HG03442 (cell line): ENCODE measurements around the gene FAM229A.
"Not testable (repeated sequence)": the region's sequence is repeated elsewhere in the genome, so short reads cannot be mapped to it uniquely, and the experiment has no call there.

Source experiments
- ATAC-seq: cut with Tn5 transposase; IDR thresholded peaks from one replicate; pipeline ENCODE4 v1.9.1; 2021; ENCODE audit warnings: mild to moderate bottlenecking, moderate library complexity; ENCODE audit not compliant: unreplicated experiment

Gene FAM229A

DNA sequence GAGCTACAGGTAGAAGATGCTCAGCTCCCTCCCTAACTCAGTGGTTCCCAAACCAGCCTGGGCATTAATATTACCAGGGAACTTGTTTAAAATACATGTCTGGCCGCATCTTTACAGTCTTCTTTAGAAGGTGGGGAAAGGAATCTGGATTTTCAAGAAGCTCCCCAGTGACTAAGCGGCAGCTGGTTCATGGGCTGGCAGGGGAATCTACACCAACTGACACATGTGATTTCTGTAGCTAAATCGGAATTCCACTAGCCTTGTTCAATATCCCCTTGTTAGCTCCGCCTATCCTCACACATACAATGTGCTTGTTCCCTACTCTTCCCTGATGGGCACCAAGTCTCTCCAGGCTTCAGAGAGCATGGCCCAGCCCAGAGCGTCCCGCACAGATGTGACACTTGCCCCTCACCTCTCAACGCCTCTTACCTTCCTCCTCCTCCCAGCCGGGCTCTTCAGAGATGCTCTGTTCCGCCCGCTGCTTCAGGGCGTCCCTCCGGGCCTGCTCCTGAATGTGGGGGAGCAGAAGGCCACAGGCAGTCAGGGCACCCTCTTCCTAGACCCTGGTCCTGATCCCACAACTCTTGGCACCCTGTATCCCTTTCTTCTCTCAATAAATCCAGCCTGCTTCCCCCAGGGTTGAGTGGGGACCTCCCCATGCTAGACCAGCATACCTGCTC, 15.4 kb upstream of the FAM229A start:
- ATAC-seq: no peak

DNA sequence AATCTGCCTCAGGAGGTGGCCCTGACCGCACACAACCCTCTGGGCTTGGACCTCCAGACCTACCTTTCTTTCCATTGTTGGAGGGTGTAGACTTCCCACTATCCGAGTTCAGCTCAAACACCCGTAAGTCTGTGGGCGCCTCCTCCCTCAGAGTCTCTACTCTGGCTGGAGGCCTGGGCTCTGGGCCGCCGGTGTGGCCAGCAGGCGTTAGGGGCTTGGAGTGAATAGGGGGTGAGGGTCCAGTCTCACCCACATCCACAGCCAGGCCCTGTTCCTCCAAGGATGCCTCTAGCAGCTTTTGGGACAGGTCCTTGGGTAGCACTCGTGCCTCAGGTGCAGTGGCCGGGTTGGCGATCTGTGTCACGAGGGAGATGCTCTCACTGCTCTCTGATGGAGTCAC, 13.9 kb upstream of the FAM229A start:
- ATAC-seq: no peak

DNA sequence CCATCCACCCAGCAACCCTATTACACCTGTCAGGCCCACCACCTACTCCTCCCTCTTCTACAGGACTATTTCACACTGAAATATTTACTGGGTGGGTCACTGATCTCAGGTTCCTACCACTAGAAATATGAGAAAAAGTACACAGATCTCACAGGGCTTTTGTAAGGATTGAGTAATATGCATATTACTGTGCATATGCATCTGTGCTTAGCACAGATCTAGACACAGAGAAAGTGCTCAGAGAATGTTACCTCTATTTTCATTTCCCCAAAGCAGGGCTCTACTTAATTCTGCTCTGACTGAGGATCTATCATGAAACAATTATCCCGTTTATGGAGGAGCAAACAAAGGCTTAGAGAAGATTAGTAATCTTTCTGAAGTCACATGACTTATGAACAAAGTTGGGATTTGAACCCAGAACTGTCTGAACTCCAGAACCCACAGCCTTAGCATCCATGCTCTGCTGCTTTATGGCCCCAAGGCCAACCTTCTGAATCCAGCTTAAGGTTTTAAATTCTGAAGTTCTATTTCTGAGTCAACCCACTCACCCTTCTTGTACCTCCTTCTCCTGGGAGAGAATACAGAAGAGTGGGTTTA, 11.8 kb upstream of the FAM229A start:
- no peak for ATAC-seq

DNA sequence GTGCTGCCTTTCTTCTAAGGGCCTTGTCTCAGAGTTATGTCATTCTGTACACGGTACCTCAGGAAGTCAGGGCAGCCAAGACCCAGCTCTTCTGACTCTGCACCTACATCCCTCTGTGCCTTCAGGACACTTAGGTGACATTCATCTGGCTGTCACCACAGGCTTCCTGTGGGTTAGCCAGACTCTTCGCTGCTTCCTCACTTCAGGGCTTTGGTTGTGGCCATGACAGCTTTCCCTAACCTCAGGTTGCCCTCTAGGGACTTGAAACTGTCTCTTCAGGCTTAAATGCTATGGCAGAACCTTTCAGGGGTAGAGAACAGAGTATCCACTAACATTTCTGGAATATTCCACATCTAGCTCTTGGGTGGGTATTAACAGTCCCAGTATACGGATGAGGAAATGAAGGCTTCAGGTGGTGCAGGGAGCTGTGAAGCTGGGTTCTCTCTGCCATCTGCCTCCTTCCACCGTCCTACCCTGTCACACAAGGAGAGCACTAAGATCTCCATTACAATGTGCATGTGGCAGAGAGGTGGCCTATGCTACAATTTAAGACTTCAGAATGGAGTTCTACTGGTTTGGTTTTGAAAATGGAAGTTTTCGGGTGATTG, 10.0 kb upstream of the FAM229A start:
- peak; percentile 36 for ATAC-seq

DNA sequence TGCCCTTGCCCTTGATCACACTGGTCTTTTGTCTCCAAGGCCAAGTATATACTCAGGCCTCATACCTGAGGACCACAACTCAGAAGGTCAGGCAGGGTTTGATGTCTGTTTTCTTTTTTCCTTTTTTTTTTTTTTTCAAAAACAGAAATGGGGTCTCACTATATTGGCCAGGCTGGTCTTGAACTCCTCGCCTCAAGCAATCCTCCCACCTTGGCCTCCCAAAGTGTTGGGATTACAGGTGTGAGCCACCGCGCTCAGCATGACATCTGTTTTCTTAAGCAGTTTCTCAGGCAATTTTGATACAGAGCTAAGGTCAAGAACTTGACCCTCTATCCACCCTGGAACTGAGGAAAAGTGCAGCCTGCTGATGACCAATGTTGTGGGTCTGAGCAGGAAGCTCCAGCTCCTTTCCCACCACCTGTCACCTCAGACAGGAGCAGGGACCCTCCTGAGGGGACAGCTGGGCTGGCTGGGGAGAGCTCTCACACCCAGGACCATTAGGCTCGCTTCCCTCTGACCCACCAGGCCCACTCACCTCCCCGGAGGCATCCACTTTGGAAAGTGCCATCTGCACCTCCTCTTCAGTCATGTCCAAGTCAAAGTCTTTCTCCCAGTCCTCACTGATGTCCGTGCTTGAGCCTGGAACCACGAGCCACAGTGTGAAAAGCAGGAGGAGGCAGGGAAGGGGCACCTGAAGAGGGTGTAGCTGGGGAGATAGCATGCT, 5.8 kb upstream of the FAM229A start:
- ATAC-seq: no peak

DNA sequence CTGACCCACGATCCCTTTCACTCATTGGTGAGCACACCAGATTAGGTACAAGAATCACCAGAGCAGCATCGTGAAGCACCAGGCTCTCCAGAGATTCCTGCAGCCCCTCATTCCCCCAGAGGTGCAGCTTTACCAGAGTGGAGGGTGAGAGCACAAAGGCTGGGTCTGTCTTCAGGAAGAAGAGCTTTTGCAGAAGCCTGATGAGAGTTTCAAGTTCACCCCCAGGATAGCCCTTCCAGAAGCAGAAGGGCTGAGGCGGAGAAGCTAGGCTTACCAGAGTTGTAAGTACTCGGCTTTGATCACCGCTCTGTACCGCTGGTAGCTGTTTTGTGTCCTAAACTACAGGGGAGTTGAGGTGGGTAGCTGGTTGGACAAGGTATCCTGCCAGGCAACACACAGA, 3.2 kb upstream of the FAM229A start:
- no peak for ATAC-seq

DNA sequence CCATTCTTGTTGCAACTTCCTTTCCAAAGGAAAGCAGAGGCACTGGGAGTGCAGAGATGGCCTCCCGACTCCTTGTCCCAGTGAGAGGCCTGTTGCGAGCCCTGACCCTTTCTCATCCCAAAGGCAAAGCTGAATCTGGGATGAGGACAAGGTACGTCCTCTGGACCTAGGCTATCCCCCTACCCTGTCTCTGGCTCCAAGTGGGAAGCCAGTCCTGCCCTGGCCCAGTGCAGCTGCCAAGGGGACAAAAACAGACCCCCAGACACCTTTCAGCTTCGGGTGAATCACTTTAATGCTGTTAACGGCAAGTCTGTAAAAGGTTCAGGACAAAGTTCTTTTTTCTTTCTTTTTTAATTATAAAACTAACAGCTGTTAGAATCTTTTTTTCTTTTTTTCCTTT, 2.6 kb upstream of the FAM229A start:
- no peak for ATAC-seq

DNA sequence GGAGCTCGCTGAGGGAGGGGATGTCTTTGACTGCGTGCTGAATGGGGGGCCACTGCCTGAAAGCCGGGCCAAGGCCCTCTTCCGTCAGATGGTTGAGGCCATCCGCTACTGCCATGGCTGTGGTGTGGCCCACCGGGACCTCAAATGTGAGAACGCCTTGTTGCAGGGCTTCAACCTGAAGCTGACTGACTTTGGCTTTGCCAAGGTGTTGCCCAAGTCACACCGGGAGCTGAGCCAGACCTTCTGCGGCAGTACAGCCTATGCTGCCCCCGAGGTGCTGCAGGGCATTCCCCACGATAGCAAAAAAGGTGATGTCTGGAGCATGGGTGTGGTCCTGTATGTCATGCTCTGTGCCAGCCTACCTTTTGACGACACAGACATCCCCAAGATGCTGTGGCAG, 1.4 kb upstream of the FAM229A start:
- no peak for ATAC-seq

DNA sequence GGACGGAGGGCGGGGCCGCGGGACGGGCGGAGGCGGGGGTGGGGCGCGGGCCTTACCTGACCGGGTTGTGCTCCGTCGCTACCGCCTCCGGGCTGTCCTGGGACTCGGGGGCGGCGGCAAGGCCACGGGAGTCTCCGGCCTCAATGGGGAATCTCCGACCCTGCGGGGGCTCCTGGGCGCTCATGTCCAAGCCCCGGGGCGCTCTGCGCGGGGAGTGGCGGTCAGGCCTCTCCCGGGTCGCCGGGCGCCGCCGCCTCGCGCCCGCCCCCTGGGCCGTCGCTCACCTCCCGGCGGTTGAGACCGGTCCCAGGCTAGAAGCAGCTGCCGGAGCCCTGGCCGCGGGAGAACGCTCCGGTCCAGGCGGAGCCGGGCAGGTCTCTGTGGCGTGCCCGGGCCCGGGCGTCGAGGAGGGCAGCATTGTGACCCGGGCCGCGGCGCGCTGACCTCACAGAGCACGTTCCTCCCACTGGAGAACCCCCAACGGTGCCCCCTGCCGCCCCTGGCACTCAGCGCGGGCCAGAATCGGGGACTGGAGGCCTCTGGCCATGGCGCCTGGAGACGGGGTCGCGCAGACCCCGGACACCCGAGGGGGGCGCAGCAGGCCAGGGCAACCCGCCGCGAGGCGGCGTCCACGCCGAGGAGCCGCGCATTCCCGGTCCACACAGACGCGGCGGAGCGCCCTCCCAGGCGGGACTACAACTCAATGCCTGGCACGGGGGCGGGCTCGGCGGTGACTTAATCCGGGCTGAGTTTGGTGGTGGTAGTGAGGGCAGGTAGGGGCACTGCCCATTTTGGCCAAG, 411 bp downstream of the FAM229A start:
- ATAC-seq: no peak

DNA sequence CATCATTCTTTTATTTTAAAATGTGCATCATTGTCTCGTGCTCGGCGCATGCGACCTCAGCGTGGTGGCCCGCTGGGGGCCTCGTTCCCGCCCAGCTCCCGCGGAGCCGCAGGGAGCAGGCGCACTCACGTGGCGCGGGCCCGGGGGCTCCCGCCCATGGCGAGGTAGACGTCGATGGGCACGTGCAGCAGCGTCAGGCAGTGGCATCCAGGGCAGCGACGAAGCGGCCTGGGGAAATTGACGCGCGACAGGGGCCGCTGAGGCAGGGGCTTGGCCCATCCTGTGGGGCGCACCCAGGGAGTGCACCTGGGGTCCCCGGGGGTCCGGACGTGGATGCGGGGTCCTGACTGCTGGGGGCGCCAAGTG, 994 bp downstream of the FAM229A start:
- no peak for ATAC-seq

DNA sequence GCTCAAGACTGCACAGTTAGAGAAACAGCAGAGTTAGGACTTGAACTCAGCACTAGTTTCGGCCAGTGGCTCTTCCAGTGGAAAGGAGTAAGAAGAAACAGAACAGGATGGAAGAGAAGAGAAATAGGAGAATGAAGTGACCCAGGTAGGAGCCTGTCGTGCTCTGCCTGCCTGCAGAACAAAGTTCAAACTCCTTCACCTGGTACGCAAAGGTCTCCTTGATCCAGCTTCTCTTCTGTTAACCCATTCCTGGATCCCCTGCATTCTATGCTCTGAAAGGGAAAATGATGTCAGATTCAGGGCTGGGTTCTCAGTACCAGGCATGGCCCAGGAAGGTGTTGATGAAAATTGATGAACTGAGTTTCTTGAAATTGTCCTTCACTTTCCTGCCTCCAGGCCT, 3.9 kb downstream of the FAM229A start:
- no peak for ATAC-seq

DNA sequence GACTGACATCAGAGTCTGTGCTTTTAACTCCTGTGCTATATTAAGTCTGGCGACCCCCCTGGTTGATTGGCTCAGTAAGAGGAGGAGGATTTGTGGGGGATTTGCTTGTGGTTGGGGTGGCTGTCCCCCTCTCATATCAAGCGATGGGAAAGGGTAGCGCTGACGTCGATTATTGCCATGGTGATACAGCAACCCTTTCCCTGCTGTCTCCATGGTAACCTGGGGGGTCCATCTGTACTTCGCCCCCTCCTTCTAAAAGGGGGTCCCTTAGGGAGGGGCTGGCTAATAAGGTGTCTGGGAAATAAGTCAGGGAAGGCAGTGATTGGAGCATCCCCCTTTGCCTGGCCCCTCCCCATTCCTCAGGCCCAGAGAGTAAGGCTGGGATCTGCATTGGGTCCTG, 4.7 kb downstream of the FAM229A start:
- no peak for ATAC-seq

DNA sequence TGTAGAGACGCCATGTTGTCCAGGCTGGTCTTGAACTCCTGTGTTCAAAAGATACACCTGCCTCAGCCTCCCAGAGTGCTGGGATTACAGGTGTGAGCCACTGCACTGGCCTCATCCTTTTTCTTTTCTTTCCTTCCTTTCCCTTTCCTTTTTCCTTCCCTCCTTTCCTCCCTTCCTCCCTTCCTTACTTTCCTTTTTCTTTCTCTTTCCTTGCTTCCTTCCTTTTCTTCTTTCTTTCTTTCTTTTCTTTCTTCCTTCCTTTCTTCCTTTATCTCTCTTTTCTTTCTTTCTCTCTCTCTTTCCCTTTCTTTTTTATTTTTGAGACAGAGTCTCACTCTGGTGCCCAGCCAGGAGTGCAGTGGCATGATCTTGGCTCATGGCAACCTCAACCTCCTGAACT, 5.8 kb downstream of the FAM229A start:
- no peak for ATAC-seq

DNA sequence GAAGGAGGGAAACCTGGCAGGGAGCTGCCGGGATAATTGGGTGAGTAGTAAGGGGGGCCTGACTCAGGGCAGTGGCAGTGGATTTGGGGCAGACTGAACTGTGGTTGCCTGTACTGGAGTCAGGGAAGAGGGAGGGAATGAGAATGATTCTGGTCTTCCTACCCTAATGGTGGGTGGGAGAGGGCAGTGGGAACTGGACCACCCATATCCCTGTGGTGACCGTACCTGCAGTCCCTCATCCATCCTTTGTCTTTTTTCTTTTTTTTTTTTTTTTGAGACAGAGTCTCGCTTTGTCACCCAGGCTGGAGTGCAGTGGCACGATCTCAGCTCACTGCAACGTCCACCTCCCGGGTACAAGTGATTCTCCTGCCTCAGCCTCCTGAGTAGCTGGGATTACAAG, 6.5 kb downstream of the FAM229A start:
- ATAC-seq: not testable (repeated sequence)

DNA sequence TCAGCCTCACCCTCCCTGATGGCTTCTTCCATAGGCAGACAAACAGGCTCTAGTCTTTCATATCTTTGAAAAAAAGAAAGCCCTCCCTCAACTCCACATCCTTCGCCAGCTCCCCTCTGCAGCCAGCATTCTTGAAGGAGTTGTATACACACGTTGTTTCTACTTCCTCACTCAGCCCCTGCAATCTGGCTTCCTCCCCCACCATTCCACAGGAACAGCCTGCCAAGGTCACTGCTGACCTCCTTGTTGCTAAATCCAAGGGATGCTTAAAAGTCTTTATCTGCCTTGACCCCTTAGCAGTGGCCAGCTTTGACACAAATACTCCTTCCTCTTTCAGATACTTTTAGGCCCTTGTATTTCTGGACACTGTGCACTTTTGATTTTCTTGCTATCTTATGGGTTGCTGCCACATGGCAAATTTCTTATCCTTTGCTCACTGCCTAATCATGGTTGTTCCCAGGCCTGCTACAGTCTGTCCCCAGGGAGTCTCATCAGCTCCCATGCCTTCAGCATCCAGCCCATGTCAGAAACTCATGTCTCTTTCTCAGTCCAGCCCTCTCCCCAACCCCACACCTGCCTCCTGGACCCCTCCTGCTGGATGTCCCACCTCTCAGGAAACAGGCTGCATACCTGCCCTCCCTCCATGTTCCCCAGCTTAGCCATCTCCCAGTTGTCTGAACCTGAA, 8.3 kb downstream of the FAM229A start:
- no peak for ATAC-seq

DNA sequence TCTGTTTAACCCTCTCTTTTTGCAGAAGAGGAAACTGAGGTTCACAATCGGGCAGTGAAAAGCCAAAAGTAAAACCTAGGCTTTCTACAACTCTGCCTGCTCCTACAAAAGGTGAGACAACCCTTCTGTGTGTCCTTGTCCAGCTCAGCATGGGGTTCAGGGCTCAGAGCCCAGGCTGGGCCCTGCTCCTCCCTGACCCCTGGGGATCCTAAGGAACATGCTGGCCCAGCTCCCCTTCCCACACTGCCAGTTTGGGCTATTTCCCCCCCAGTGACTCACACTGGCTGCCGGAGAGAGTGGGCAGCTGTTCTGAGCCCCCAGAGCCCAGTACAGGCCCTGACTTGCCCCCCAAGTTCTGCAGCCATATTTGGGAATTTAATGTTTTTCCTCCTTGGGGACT, 8.9 kb downstream of the FAM229A start:
- no peak for ATAC-seq

DNA sequence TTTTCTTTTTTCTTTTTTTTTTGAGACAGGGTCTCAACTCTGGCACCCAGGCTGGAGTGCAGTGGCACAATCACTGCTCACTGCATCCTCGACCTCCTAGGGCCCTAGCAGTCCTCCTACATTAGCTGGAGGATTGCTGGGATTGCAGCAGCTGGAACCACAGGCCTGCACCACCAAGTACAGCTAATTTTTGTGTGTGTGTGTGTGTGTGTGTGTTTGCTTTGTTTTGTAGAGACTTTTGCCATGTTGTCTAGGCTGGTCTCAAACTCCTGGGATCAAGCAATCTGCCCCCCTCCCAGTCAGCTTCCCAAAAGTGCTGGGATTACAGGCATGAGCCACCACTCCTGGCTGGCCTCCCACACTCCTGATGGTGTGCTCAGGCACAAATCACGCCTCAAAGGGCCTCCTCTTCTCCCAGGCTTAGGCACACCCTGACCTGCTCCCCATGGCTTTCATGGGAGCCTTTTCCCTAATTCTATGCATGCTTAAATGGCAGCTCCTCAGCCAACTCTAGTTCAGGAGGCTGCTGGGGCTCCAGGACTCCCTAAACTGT, 9.4 kb downstream of the FAM229A start:
- no peak for ATAC-seq

DNA sequence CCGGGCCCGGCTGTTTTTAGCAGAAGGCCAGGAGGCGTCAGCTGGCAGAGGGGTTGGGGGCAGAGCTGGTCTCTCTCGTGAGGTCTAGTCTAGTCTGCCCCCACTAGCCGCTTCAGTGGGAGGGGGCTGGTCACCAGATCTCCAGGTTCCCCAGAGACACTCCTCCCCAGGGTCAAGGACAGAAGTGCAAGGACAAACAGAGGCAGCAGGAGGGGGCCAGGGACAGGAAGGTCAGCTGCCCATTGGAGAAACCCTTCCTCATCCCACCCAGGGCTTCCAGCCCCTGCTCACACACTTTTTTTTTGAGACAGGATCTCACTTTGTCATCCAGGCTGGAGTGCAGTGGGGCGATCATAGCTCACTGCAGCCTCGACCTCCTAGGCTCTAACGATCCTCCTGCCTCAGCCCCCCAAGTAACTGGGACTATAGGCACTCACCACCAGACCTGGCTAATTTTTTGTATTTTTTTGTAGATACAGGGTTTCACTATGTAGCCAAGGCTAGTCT, 10.0 kb downstream of the FAM229A start:
- no peak for ATAC-seq

DNA sequence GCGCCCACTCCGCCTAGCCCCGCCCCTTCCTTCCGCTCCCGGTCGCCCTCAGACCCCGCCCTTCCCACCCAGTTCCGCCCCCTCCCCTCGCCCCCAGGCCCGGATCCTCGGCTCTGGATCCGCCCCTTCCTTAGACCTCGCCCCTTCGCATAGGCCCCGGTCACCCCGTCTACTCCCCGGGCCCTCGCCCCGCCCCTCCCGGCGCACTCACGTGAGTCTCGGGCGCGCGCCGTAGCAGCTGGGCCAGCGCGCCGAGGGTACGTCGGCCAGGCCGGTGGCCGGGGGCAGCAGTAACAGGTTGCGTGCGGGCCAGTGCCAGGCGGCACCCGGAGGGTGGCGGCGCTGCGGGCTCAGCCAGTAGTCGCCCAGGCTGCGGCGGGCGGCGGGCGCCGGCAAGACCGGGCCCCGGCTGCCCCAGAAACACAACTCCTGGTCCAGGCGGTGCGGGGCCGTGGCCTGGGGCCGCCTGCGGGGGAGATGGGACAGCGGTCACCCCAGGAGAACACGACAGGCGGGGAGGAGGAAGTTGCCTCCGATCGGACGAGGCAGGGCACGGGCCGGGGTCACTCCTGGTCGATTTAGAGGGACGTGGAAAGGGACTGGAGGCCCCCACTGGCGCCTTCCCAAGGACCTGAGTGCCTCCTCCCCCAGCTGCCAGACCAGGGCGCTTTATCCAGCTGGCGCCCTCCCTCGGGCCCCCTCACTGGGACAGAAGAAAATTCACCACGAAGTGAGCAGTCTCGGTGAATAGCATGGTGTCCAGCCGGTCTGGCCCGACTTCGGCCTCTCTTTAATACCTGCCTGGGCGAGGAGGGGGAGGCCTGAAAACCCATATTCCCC, 10.7 kb downstream of the FAM229A start:
- peak; percentile 85 for ATAC-seq
